Measurements from ENCODE around the gene PISD.

Gene PISD

GRCh38 chr22:31615491-31615860 lies 46.5 kb downstream of the PISD start:
- no peaks in the 10 kb centered on the region for H3K27me3 ChIP-seq (ENCODE audit: insufficient read depth, low read depth, severe bottlenecking)
- peaks cover 41% of the 10 kb centered on the region for H3K36me3 ChIP-seq
- peak overlapping the region; percentile 47; the same call in 1 of the 2 replicates for H3K27ac ChIP-seq
- no peak for TF ChIP-seq CTCF (IDR thresholded peaks at IDR 0.05; ENCODE audit: low read depth, low read length)
- DNase-seq, result no peak
- no peak overlapping the region for H3K4me3 ChIP-seq (ENCODE audit: low read depth, low read length)
- H3K9me3 ChIP-seq (ENCODE audit: severe bottlenecking), result no peaks in the 10 kb centered on the region

- no peak for TF ChIP-seq CTCF (IDR thresholded peaks at IDR 0.05; ENCODE audit: low read depth, low read length)
- Histone ChIP-seq H3K36me3 (peaks cover 36% of the 10 kb centered on the region), H3K9me3 (ENCODE audit: severe bottlenecking) (no peaks in the 10 kb centered on the region), H3K27ac (no peak overlapping the region), H3K4me3 (ENCODE audit: low read depth, low read length) (no peak overlapping the region), H3K27me3 (ENCODE audit: insufficient read depth, low read depth, severe bottlenecking) (no peaks in the 10 kb centered on the region)
- no peak for DNase-seq
These were observed 47.1 kb downstream of the PISD start for GRCh38 chr22:31614781-31615490.

- no peaks in the 10 kb centered on the region for H3K9me3 ChIP-seq (ENCODE audit: severe bottlenecking)
- no peaks in the 10 kb centered on the region for H3K27me3 ChIP-seq (ENCODE audit: insufficient read depth, low read depth, severe bottlenecking)
- no peak overlapping the region for H3K4me3 ChIP-seq (ENCODE audit: low read depth, low read length)
- H3K27ac ChIP-seq, result no peak overlapping the region
- no peak for TF ChIP-seq CTCF (IDR thresholded peaks at IDR 0.05; ENCODE audit: low read depth, low read length)
- H3K36me3 ChIP-seq, result peaks cover 26% of the 10 kb centered on the region
- DNase-seq, result no peak
These were observed 48.1 kb downstream of the PISD start for GRCh38 chr22:31613904-31614296.

- no peaks in the 10 kb centered on the region for H3K27me3 ChIP-seq (ENCODE audit: insufficient read depth, low read depth, severe bottlenecking)
- DNase-seq, result no peak
- H3K9me3 ChIP-seq (ENCODE audit: severe bottlenecking), result no peaks in the 10 kb centered on the region
- H3K4me3 ChIP-seq (ENCODE audit: low read depth, low read length), result no peak overlapping the region
- no peak overlapping the region for H3K27ac ChIP-seq
- peaks cover 20% of the 10 kb centered on the region for H3K36me3 ChIP-seq
- TF ChIP-seq CTCF (IDR thresholded peaks at IDR 0.05; ENCODE audit: low read depth, low read length), result no peak
These were observed 48.6 kb downstream of the PISD start for GRCh38 chr22:31613286-31613903.

- TF ChIP-seq CTCF (IDR thresholded peaks at IDR 0.05; ENCODE audit: low read depth, low read length), result no peak
- no peaks in the 10 kb centered on the region for H3K27me3 ChIP-seq (ENCODE audit: insufficient read depth, low read depth, severe bottlenecking)
- no peak overlapping the region for H3K27ac ChIP-seq
- H3K36me3 ChIP-seq, result peaks cover 15% of the 10 kb centered on the region
- H3K9me3 ChIP-seq (ENCODE audit: severe bottlenecking), result no peaks in the 10 kb centered on the region
- DNase-seq, result no peak
- H3K4me3 ChIP-seq (ENCODE audit: low read depth, low read length), result no peak overlapping the region
These were observed 49.1 kb downstream of the PISD start for GRCh38 chr22:31612891-31613285.

All from WERI-Rb-1 (cell line).